ENCODE data around the gene CEP295NL.

CEP295NL gene

GRCh38 chr17:78933025-78933958 lies 30.3 kb upstream of the CEP295NL start:
- FAIRE-seq: peak; percentile 80
- peak; percentile 71 for DNase-seq (ENCODE audit: insufficient read length, low spot score)

DNA sequence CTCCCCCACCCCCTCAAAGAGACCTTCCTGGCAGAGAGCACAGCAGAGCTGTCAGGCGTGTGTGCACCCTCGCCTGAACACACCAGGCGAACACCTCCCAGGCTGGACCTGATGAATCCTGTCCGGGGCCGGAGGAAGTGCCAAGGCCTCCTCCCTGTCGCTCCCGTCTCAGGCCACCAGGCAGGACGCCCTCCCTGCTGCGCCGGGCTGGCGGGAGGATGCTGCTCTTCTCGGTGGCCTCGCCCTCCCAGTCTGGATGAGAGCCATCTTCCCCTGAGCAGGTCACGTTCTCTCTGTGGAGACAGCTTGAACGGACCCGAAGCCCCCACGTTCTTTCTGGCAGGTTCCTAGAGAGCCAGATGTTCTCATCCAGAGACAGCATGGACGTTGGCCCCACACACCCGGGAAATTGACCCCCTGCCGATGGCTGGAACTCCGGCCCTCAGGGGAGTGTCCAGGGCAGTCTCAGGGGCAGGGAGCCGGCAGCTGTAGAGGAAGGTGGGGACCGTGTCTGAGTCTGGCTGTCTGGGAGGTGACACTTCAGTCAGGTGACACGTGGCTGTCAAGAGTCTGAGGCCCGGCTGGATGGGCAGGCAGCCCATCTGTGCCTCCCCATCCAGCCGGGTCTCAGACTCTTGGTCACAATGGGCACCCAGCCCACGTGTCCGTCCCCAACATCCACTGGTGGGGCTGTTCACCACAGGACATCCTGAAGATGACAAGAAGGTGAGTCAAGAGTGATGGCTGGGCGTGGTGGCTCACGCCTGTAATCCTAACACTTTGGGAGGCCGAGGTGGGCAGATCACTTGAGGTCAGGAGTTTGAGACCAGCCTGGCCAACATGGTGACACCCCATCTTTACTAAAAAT lies 27.1 kb upstream of the CEP295NL start:
- FAIRE-seq (no peak), DNase-seq (ENCODE audit: insufficient read length, low spot score) (no peak)
- TF ChIP-seq POU2F2 (IDR thresholded peaks at IDR 0.05; ENCODE audit: low read depth, low read length) (no peak), PAX5 (IDR thresholded peaks at IDR 0.05; ENCODE audit: insufficient read depth, low read length, severe bottlenecking) (no peak), POLR2AphosphoS5 (IDR thresholded peaks at IDR 0.05; ENCODE audit: low read depth, low read length) (no peak), POLR2A (IDR thresholded peaks at IDR 0.05; ENCODE audit: low read depth, low read length) (no peak), SPI1 (IDR thresholded peaks at IDR 0.05; ENCODE audit: low read depth, low read length) (no peak), TAF1 (IDR thresholded peaks at IDR 0.05; ENCODE audit: low read depth, low read length) (no peak)

More at GRCh38 chr17:78933025-78933958, 30.3 kb upstream of the CEP295NL start:
- TF ChIP-seq POU2F2 (IDR thresholded peaks at IDR 0.05; ENCODE audit: low read depth, low read length): no peak

DNA sequence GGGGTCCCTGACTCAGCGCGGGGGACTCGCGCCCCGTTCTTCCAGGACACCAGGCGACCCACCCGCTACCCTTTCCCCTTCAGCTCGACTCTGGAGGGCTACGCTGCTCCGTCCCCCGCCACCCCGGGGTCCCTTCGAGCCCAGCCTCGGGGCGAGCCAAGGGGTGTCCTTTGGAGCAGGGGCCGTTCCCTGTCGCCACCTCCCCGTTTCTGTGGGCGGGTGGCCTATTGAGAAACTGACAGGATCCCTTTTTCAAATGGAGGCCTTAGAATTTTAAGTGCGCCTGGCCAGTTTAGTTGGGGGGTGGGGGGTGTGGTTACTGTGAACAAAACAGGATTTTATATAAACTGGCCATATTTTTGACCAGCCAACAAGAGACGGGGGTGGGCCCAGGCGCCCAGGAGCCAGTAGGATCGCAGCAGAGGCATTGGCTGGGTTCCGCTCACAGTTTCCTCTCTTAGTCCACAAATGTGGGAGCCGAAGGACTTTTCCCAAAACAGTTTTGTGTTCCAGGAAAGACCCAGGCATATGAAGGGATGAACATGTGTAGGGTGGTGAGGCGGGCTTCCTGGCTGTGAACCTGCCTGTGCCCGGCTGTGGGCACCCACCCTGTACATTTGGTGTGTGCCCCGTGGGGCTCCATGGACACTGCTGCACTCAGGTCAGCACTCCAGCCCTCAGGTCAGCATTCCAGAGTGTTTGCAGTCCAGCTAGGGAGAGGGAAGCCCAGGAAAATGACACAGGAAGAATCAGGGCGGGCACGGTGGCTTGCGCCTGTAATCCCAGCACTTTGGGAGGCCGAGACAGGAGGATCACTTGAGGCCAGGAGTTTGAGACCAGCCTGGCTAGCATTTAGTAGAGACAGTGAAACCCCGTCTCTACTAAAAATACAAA lies 22.9 kb upstream of the CEP295NL start:
- DNase-seq (ENCODE audit: insufficient read length, low spot score) (no peak), FAIRE-seq (no peak)
- TF ChIP-seq PAX5 (IDR thresholded peaks at IDR 0.05; ENCODE audit: insufficient read depth, low read length, severe bottlenecking): no peak
- no peak for TF ChIP-seq SPI1 (IDR thresholded peaks at IDR 0.05; ENCODE audit: low read depth, low read length)
- TF ChIP-seq POLR2AphosphoS5 (IDR thresholded peaks at IDR 0.05; ENCODE audit: low read depth, low read length): no peak
- TF ChIP-seq TAF1 (IDR thresholded peaks at IDR 0.05; ENCODE audit: low read depth, low read length): no peak
- no peak for TF ChIP-seq POLR2A (IDR thresholded peaks at IDR 0.05; ENCODE audit: low read depth, low read length)
- no peak for TF ChIP-seq POU2F2 (IDR thresholded peaks at IDR 0.05; ENCODE audit: low read depth, low read length)

DNA sequence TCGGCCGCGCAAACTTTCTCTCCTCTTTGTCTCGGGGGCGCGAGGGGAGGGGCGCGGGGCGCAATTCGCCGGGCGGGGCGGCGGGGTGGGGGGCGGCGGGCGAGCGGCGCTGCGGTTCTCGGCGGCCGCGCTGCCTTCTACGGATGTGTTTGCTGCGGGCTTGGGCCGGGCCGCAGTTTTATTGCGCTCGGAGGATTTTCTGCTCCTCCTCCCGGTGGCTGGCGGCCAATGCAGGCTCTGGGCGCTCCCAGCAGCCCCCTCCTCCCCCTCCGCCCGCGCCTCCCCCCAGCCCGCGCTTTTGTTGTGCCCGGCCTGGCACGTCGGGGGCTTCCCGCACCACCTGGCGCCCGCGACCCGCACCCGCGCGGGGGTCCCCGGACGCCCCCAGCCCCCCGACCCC lies 22.2 kb upstream of the CEP295NL start, which contains the start of gene TIMP2:
TIMP2 (minus strand) TSS at position 154 of the 400 bp plus-strand sequence. CDS start 299 bp downstream, outside the sequence.
- peak; percentile 82 for DNase-seq (ENCODE audit: insufficient read length, low spot score)
- TF ChIP-seq POLR2A (IDR thresholded peaks at IDR 0.05; ENCODE audit: low read depth, low read length) (no peak), POU2F2 (IDR thresholded peaks at IDR 0.05; ENCODE audit: low read depth, low read length) (no peak), POLR2AphosphoS5 (IDR thresholded peaks at IDR 0.05; ENCODE audit: low read depth, low read length) (no peak), TAF1 (IDR thresholded peaks at IDR 0.05; ENCODE audit: low read depth, low read length) (no peak), PAX5 (IDR thresholded peaks at IDR 0.05; ENCODE audit: insufficient read depth, low read length, severe bottlenecking) (no peak), SPI1 (IDR thresholded peaks at IDR 0.05; ENCODE audit: low read depth, low read length) (no peak)
- FAIRE-seq: no peak

DNA sequence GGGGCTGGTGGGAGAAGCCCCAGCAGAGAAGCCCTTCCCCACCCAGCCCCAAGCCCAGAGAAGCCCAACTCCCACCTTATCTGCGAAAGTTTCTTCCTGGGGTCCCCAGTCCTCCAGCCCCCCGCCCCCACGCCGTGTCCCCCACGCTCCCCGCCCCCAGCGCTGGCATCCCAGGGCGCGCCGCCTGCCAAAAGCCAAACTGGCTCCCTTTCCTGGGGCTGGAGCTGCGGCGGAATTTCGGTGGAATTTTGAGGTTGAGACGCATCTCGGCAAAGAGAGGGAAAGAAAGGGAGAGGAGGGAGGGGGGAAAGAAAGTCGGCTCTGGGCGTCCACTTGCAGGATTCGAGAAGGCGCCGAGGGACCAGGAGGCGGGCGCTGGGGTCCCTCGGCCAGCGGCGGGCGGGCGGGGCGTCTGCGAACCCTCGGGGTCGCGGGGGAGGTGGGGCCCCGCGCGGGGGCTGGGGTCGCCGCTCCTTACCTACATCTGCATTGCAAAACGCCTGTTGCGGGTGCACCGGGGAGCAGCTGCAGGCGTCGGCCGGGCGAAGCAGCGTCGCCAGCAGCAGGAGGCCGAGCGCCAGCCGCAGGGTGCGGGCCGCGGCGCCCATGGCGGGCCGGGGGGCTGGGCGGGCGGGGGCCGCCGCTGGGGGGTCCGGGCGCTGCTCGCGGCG lies 21.6 kb upstream of the CEP295NL start:
- no peak for FAIRE-seq
- DNase-seq (ENCODE audit: insufficient read length, low spot score): peak; percentile 52
- no peak for TF ChIP-seq TAF1 (IDR thresholded peaks at IDR 0.05; ENCODE audit: low read depth, low read length)
- no peak for TF ChIP-seq POU2F2 (IDR thresholded peaks at IDR 0.05; ENCODE audit: low read depth, low read length)
- no peak for TF ChIP-seq PAX5 (IDR thresholded peaks at IDR 0.05; ENCODE audit: insufficient read depth, low read length, severe bottlenecking)
- TF ChIP-seq POLR2A (IDR thresholded peaks at IDR 0.05; ENCODE audit: low read depth, low read length): no peak
- no peak for TF ChIP-seq SPI1 (IDR thresholded peaks at IDR 0.05; ENCODE audit: low read depth, low read length)
- no peak for TF ChIP-seq POLR2AphosphoS5 (IDR thresholded peaks at IDR 0.05; ENCODE audit: low read depth, low read length)

GRCh38 chr17:78923660-78924453 lies 20.9 kb upstream of the CEP295NL start:
- FAIRE-seq (peak; percentile 78), DNase-seq (ENCODE audit: insufficient read length, low spot score) (peak; percentile 78)
- TF ChIP-seq POLR2A (IDR thresholded peaks at IDR 0.05; ENCODE audit: low read depth, low read length) (no peak), POU2F2 (IDR thresholded peaks at IDR 0.05; ENCODE audit: low read depth, low read length) (no peak), POLR2AphosphoS5 (IDR thresholded peaks at IDR 0.05; ENCODE audit: low read depth, low read length) (no peak), TAF1 (IDR thresholded peaks at IDR 0.05; ENCODE audit: low read depth, low read length) (no peak), PAX5 (IDR thresholded peaks at IDR 0.05; ENCODE audit: insufficient read depth, low read length, severe bottlenecking) (no peak), SPI1 (IDR thresholded peaks at IDR 0.05; ENCODE audit: low read depth, low read length) (no peak)

DNA sequence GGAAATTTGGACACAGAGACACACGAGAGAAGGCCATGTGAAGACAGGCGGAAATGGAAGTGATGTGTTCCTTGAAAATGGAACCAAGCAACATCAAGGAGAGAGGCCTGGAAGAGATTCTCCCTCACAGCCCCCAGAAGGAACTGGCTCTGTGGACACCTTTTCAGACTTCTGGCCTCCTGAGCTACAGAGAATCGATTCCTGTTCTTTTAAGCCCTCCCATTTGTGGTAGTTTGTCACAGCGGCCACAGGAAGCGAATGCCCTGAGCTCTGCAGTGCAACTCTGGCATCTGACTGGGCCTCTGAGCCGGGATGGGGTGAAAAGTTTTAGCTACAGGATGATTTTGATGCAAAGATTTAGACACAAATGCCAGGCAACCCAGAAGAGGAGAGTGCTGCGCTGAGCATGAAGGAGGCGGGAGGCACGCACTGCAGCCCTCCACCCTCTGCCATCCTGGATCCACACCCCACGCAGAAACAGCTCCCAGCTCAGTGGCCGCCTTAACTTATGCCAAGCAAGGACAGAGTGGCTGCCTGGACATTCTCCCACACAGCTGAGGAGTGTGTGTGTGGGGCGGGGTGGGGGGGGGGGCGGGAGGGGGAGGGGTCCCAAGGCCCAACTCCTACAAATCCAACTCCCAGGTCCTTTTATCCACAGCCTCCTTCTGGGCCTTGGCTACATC lies 20.0 kb upstream of the CEP295NL start:
- DNase-seq (ENCODE audit: insufficient read length, low spot score): no peak
- FAIRE-seq: no peak
- TF ChIP-seq POLR2A (IDR thresholded peaks at IDR 0.05; ENCODE audit: low read depth, low read length): no peak
- TF ChIP-seq POU2F2 (IDR thresholded peaks at IDR 0.05; ENCODE audit: low read depth, low read length): no peak
- no peak for TF ChIP-seq SPI1 (IDR thresholded peaks at IDR 0.05; ENCODE audit: low read depth, low read length)
- TF ChIP-seq PAX5 (IDR thresholded peaks at IDR 0.05; ENCODE audit: insufficient read depth, low read length, severe bottlenecking): no peak
- TF ChIP-seq POLR2AphosphoS5 (IDR thresholded peaks at IDR 0.05; ENCODE audit: low read depth, low read length): no peak
- TF ChIP-seq TAF1 (IDR thresholded peaks at IDR 0.05; ENCODE audit: low read depth, low read length): no peak
